Activated T-helper 2 cell treated with anti-CD3 and anti-CD28 coated beads, Interferon-gamma antibody, Interleukin-2, Interleukin-4, amounts not matched to agents 10 μg/mL and 5 μg/mL and 100 μg/mL, durations not matched to agents 14 hours and 24 hours and 36 hours (primary cell): ENCODE data around the gene MAPKAPK3. TPM values are rescaled to one million over a fixed set of nuclear protein-coding genes. Genes with fewer than 3 reads are reported as not detected.

Experiments
- DNase-seq: peaks from one replicate; pipeline ENCODE4 v3.0.0; 2021; ENCODE audit warnings: low spot score
- H3K27ac Mint-ChIP-seq: one replicate; pipeline ENCODE4 v1.8.0; 2021; ENCODE audit warnings: mixed read lengths
- H3K27me3 Mint-ChIP-seq: one replicate; pipeline ENCODE4 v1.8.0; 2021; ENCODE audit warnings: low read depth, mixed read lengths
- H3K36me3 Mint-ChIP-seq: one replicate; pipeline ENCODE4 v1.8.0; 2021; ENCODE audit warnings: low read depth, mixed read lengths
- H3K4me1 Mint-ChIP-seq: one replicate; pipeline ENCODE4 v1.8.0; 2021; ENCODE audit warnings: low read depth, mixed read lengths
- H3K4me3 Mint-ChIP-seq: one replicate; pipeline ENCODE4 v1.8.0; 2021; ENCODE audit warnings: low read depth, mild to moderate bottlenecking, moderate library complexity, mixed read lengths
- H3K9me3 Mint-ChIP-seq: one replicate; pipeline ENCODE4 v1.8.0; 2021; ENCODE audit warnings: mixed read lengths
- intact Hi-C: fragments of 100-400 bp; cut with micrococcal nuclease; formaldehyde crosslinking; loops from one replicate; pipeline ENCODE4 v1.15.1; 2023
- total RNA-seq: library from RNA; stranded (reverse); gene quantifications from 2 replicates; pipeline ENCODE4 v1.2.3, GENCODE V29; 2022

The MAPKAPK3 gene
- total RNA-seq, 1 donor from 2014 or later: 190 TPM

GRCh38 chr3:50612234-50612882 lies 4.6 kb upstream of the MAPKAPK3 start:
- H3K27me3 Mint-ChIP-seq: no peaks in the 10 kb centered on the region
- intact Hi-C loops: loop anchor here (1.0 to 10.0 kb wide), 4 partner anchors 11 to 1072 kb away; partner anchors contain the start of gene MANF
- H3K9me3 Mint-ChIP-seq: no peaks in the 10 kb centered on the region
- peak overlapping the region; percentile 95 for H3K4me3 Mint-ChIP-seq
- no peak for DNase-seq
- peak overlapping the region; percentile 96 for H3K27ac Mint-ChIP-seq
- H3K4me1 Mint-ChIP-seq: peaks cover 30% of the 10 kb centered on the region
- peaks cover 85% of the 10 kb centered on the region for H3K36me3 Mint-ChIP-seq

DNA sequence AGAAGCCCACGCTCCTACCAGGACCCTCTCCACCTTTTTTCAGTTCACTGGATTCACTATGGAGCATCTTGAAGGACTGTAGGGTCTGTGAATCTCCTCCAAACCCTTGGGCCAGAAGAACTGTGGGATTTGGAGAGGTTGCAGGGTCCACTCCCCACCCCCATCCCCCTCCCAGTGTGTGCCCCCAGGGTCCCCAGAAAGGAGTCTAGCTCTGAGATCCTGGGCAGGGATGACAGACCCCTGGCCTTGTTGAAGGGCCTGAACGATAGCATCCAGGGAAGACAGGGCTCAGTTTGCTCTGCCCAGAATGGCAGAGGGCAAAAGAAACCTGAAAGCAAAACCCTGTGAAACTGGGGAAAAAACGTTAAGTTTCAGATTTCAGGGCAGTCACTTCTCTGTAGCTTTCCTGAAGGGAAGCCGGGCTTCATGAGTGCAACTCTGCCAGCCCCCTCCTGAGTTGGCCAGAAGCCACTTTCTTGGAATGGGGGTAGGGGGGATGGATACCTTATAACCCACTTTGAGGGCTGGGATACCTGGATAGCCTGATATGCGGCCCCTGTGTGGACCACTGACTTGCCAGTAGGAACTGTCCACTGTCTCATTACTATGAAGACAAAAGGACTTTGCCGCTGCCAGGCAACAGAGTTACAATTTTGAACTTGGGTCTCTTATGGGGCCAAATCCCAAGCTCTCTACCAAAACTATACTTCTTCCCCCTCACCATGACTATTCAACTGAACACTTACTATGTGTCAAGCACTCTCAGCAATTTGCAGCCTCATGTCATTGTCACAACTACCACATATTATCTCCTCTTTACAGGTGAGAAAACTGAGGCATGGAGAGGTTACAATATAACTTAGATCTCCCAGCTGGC lies 3.7 kb upstream of the MAPKAPK3 start:
- peaks cover 81% of the 10 kb centered on the region for H3K36me3 Mint-ChIP-seq
- no peaks in the 10 kb centered on the region for H3K9me3 Mint-ChIP-seq

GRCh38 chr3:50615190-50615589 lies 1.8 kb upstream of the MAPKAPK3 start:
- no peaks in the 10 kb centered on the region for H3K27me3 Mint-ChIP-seq
- DNase-seq: no peak
- intact Hi-C loops: loop anchor here (2.0 to 10.0 kb wide), 4 partner anchors 178 to 1070 kb away; partner anchors contain the start of genes CYB561D2 and NPRL2
- H3K27ac Mint-ChIP-seq: peak overlapping the region; percentile 6
- peaks cover 45% of the 10 kb centered on the region for H3K4me1 Mint-ChIP-seq
- H3K4me3 Mint-ChIP-seq: peak overlapping the region; percentile 92
- H3K9me3 Mint-ChIP-seq: no peaks in the 10 kb centered on the region
- H3K36me3 Mint-ChIP-seq: peaks cover 79% of the 10 kb centered on the region

More for the DNA sequence above, 3.7 kb upstream of the MAPKAPK3 start:
- Mint-ChIP-seq H3K4me1 (peaks cover 30% of the 10 kb centered on the region), H3K27me3 (no peaks in the 10 kb centered on the region), H3K4me3 (peak overlapping the region; percentile 95), H3K27ac (peak overlapping the region; percentile 96)
- DNase-seq: no peak
- intact Hi-C loops: loop anchor here (1.0 to 10.0 kb wide), 4 partner anchors 12 to 1072 kb away; partner anchors contain the start of gene MANF

GRCh38 chr3:50616003-50616769 lies 765 bp upstream of the MAPKAPK3 start:
- Mint-ChIP-seq H3K27me3 (no peaks in the 10 kb centered on the region), H3K4me3 (peak overlapping the region; percentile 92), H3K9me3 (no peaks in the 10 kb centered on the region), H3K36me3 (peaks cover 79% of the 10 kb centered on the region), H3K4me1 (peaks cover 55% of the 10 kb centered on the region), H3K27ac (peak overlapping the region; percentile 92)
- peak; percentile 76 for DNase-seq
- intact Hi-C loops: loop anchor here (1.0 to 10.0 kb wide), 5 partner anchors 36 to 1069 kb away; partner anchors contain the start of genes CYB561D2 and NPRL2

DNA sequence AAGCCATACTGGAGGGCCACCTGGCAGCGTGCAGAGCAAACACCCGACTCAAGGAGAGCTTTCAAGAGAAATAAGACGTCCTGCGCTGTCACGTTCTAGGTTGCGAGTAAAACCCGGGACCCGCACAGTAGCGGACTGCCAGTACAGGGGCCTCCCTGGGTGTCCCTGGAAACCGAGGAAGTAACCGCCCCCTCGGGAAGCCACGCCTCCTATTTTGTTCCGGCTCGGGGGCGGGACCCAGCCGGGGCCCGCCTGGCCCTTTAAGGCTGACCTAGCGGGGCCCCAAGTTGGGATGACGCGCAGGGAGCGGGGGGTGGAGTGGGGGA lies 218 bp upstream of the MAPKAPK3 start:
- intact Hi-C loops: loop anchor here (1.0 to 10.0 kb wide), 5 partner anchors 36 to 1068 kb away; partner anchors contain the start of genes CYB561D2 and NPRL2
- Mint-ChIP-seq H3K4me1 (peaks cover 55% of the 10 kb centered on the region), H3K27me3 (no peaks in the 10 kb centered on the region), H3K9me3 (no peaks in the 10 kb centered on the region), H3K4me3 (peak overlapping the region; percentile 92), H3K27ac (peak overlapping the region; percentile 92), H3K36me3 (peaks cover 77% of the 10 kb centered on the region)
- DNase-seq: peak; percentile 94

DNA sequence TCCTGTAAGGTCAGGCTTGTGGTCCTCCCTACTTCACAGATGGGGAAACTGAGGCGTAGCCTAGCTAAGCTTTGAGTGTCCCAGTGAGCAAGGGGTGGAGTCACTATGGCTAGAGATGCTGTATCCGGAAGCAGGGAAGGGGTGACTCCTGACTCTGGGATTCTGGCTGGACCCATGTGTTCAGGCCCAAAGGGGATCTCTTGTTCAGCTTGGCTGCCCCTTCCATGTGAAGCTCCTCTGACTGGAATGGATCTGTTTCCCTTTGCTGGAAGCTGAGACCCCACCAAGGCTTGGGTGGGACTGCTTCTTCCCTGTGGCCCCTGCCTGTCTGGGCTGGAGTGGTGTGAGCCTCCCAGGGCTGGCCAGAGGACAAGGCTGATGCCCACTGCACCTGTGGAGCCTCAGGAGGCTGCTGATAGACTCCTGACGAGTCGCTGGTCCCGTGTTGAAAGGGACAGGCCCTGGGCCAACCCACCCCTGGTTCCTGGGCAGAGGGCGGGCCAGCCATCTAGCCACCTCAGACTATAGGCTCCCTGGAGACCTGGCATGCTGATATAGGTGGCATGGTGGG lies 1.0 kb downstream of the MAPKAPK3 start:
- Mint-ChIP-seq H3K27me3 (no peaks in the 10 kb centered on the region), H3K27ac (peak overlapping the region; percentile 87), H3K4me1 (peaks cover 65% of the 10 kb centered on the region), H3K4me3 (peak overlapping the region; percentile 95), H3K9me3 (no peaks in the 10 kb centered on the region), H3K36me3 (peaks cover 78% of the 10 kb centered on the region)
- intact Hi-C loops: loop anchor here (5.0 to 10.0 kb wide), 3 partner anchors 266 to 1067 kb away; partner anchors contain the start of genes CYB561D2 and NPRL2
- DNase-seq: no peak

- peak overlapping the region; percentile 87 for H3K27ac Mint-ChIP-seq
- no peak for DNase-seq
Observed at GRCh38 chr3:50620420-50620819, 3.5 kb downstream of the MAPKAPK3 start.

GRCh38 chr3:50620820-50621219 lies 3.9 kb downstream of the MAPKAPK3 start:
- Mint-ChIP-seq H3K4me3 (peak overlapping the region; percentile 95), H3K27ac (peak overlapping the region; percentile 87), H3K4me1 (peaks cover 71% of the 10 kb centered on the region), H3K36me3 (peaks cover 77% of the 10 kb centered on the region), H3K27me3 (no peaks in the 10 kb centered on the region), H3K9me3 (no peaks in the 10 kb centered on the region)
- intact Hi-C loops: no loop called here
- DNase-seq: no peak

More at GRCh38 chr3:50620420-50620819, 3.5 kb downstream of the MAPKAPK3 start:
- intact Hi-C loops: no loop called here
- Mint-ChIP-seq H3K27me3 (no peaks in the 10 kb centered on the region), H3K9me3 (no peaks in the 10 kb centered on the region), H3K4me1 (peaks cover 72% of the 10 kb centered on the region), H3K4me3 (peak overlapping the region; percentile 95), H3K36me3 (peaks cover 81% of the 10 kb centered on the region)

DNA sequence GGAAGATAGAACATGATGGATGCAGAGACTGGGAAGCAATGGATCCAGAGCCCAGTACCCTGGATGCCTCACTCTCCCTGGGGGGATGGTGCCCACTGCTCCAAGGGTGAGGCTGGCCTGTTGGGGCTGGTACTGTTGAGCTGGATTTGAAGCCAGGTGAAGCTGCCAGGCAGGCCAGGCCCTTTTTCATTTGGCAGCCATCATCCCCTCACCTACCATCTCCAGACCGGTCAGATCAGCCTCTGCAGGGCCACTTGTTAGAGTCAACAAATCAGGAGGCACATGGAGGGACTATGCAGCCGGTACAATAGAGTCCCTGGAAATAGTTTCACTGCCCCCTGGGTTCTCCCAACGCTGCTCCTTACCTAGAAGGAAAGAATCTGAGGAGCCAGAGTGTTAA lies 5.9 kb downstream of the MAPKAPK3 start:
- peak overlapping the region; percentile 90 for H3K27ac Mint-ChIP-seq
- no peak for DNase-seq
- H3K27me3 Mint-ChIP-seq: no peaks in the 10 kb centered on the region
- no peaks in the 10 kb centered on the region for H3K9me3 Mint-ChIP-seq
- intact Hi-C loops: no loop called here
- H3K4me1 Mint-ChIP-seq: peaks cover 79% of the 10 kb centered on the region
- no peak overlapping the region for H3K4me3 Mint-ChIP-seq
- H3K36me3 Mint-ChIP-seq: peaks cover 87% of the 10 kb centered on the region

DNA sequence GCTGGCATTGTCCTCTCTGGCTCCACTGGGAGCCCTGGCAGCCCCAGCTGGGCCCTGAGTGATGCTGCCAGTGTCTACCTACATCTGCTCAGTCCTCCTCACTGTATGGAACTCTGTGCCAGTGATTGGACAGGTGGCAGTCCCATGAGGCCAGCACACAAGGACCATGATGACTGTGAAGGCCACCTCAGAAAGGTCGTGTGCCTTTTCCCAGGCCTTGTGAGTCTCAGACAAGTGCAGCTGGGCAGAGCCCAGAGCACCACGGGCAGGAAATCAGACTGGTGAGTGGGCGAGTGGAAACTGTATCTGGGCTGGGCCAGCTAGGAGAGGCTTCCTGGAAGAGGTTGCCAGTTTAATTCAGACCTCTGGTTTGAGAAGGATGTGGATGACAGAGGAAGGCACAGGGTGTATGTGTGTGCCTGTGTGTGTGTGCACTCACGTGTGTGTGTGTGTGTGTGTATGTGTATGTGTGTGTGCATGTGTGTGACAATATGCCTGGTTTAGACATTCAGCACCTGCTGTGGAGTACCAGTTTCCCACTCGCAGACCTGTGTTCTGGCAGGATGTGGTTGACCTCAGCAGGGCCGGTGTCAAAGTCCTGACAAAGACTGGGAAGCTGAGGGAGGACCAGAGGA lies 7.0 kb downstream of the MAPKAPK3 start:
- no peak for DNase-seq
- Mint-ChIP-seq H3K27ac (peak overlapping the region; percentile 90), H3K36me3 (peaks cover 85% of the 10 kb centered on the region), H3K9me3 (no peaks in the 10 kb centered on the region), H3K4me3 (peak overlapping the region; percentile 74), H3K27me3 (no peaks in the 10 kb centered on the region), H3K4me1 (peaks cover 87% of the 10 kb centered on the region)
- intact Hi-C loops: loop anchor here (1.0 kb wide), 1 partner anchor 8 kb away; no protein-coding TSS in a partner anchor

DNA sequence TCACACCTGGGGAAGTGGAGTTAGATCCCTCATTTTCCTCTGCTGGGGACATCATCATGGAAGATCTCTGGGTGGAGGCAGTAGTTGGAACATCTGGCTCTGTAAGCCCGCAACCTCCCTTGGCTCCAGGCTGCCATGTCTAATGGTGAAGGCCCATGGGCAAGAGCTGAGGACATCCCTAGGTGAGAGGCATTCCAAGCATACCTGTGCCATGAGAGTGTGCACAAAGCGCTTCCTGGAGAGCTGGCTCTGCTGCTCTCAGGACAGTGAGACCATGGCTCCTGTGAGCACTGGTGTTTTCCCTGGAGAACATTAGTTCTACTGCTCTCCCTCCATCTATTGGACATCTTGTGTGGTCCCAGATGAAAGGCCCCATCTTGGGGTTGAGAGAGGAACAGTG lies 7.7 kb downstream of the MAPKAPK3 start:
- DNase-seq: no peak
- no peaks in the 10 kb centered on the region for H3K27me3 Mint-ChIP-seq
- H3K4me1 Mint-ChIP-seq: peaks cover 85% of the 10 kb centered on the region
- intact Hi-C loops: loop anchor here (1.0 kb wide), 1 partner anchor 8 kb away; no protein-coding TSS in a partner anchor
- peak overlapping the region; percentile 90 for H3K27ac Mint-ChIP-seq
- H3K36me3 Mint-ChIP-seq: peaks cover 80% of the 10 kb centered on the region
- no peaks in the 10 kb centered on the region for H3K9me3 Mint-ChIP-seq
- H3K4me3 Mint-ChIP-seq: peak overlapping the region; percentile 74
